ENCODE results near the gene ZSCAN29.

- TF ChIP-seq ZFP30 (CRISPR knock-in tag; IDR thresholded peaks at IDR 0.05) (no peak), ESRRG (CRISPR knock-in tag; IDR thresholded peaks at IDR 0.05) (no peak), PATZ1 (CRISPR knock-in tag; IDR thresholded peaks at IDR 0.05; ENCODE audit: borderline replicate concordance) (no peak), ZFP3 (CRISPR knock-in tag; IDR thresholded peaks at IDR 0.05) (no peak), RARB (CRISPR knock-in tag; IDR thresholded peaks at IDR 0.05) (no peak), SNAI2 (CRISPR knock-in tag; IDR thresholded peaks at IDR 0.05) (no peak), GLIS3 (CRISPR knock-in tag; IDR thresholded peaks at IDR 0.05) (no peak), ISL1 (CRISPR knock-in tag; IDR thresholded peaks at IDR 0.05) (no peak)
Observed at GRCh38 chr15:43312378-43312777, 58.5 kb downstream of the ZSCAN29 start.
